Trophoblast cell (in vitro differentiated cells and primary cell): ENCODE measurements around the gene BRSK1.

Source experiments
- DNase-seq, 2 donors: peaks; one replicate each; pipeline ENCODE4 v3.0.0-alpha.2; 2016
- H2AFZ ChIP-seq: 2 replicates; pipeline ENCODE4 v1.6.1; 2013; ENCODE audit warnings: low read length, moderate library complexity, mild to moderate bottlenecking; ENCODE audit not compliant: insufficient read depth, poor library complexity
- H2AK5ac ChIP-seq: 2 replicates; pipeline ENCODE4 v1.6.1; 2013; ENCODE audit warnings: mild to moderate bottlenecking, low read length
- H2BK120ac ChIP-seq: 2 replicates; pipeline ENCODE4 v1.6.1; 2013; ENCODE audit warnings: low read length, mild to moderate bottlenecking, moderate library complexity; ENCODE audit not compliant: insufficient read depth, poor library complexity
- H2BK12ac ChIP-seq: 2 replicates; pipeline ENCODE4 v1.6.1; 2013; ENCODE audit warnings: mild to moderate bottlenecking, low read length, moderate library complexity
- H2BK5ac ChIP-seq: 2 replicates; pipeline ENCODE4 v1.6.1; 2013; ENCODE audit warnings: low read length, low read depth, moderate library complexity, mild to moderate bottlenecking; ENCODE audit not compliant: poor library complexity
- H3K14ac ChIP-seq: 2 replicates; pipeline ENCODE4 v1.6.1; 2013; ENCODE audit warnings: mild to moderate bottlenecking, low read length
- H3K18ac ChIP-seq: 2 replicates; pipeline ENCODE4 v1.6.1; 2013; ENCODE audit warnings: mild to moderate bottlenecking, low read length
- H3K23ac ChIP-seq: 2 replicates; pipeline ENCODE4 v1.6.1; 2013; ENCODE audit warnings: low read length
- H3K27ac ChIP-seq: 2 replicates; pipeline ENCODE4 v1.5.1; 2013; ENCODE audit warnings: low read depth, mild to moderate bottlenecking, inconsistent platforms, low read length, moderate library complexity
- H3K27me3 ChIP-seq: 2 replicates; pipeline ENCODE4 v1.6.1; 2013; ENCODE audit warnings: inconsistent platforms, mild to moderate bottlenecking, low read length, moderate library complexity; ENCODE audit not compliant: insufficient read depth
- H3K36me3 ChIP-seq, 2 experiments: 1 replicate in 1 of 2; 2 replicates in 1 of 2; pipeline ENCODE4 v1.6.1; 2013; ENCODE audit warnings: low read length in 2 of 2, mild to moderate bottlenecking in 2 of 2, moderate library complexity in 1 of 2; ENCODE audit not compliant: insufficient read depth in 2 of 2, control insufficient read depth in 1 of 2
- H3K4ac ChIP-seq: 2 replicates; pipeline ENCODE4 v1.6.1; 2013; ENCODE audit warnings: low read depth, mild to moderate bottlenecking, low read length, moderate library complexity
- H3K4me1 ChIP-seq, 2 experiments: 1 replicate in 1 of 2; 2 replicates in 1 of 2; pipeline ENCODE4 v1.6.1; 2013; ENCODE audit warnings: low read length in 2 of 2, mild to moderate bottlenecking in 2 of 2, moderate library complexity in 1 of 2; ENCODE audit not compliant: insufficient read depth in 2 of 2, control insufficient read depth in 1 of 2
- H3K4me2 ChIP-seq: 2 replicates; pipeline ENCODE4 v1.6.1; 2013; ENCODE audit warnings: inconsistent platforms, mild to moderate bottlenecking, low read length, moderate library complexity
- H3K4me3 ChIP-seq: 2 replicates; pipeline ENCODE4 v1.5.1; 2013; ENCODE audit warnings: mild to moderate bottlenecking, low read depth, low read length, inconsistent platforms
- H3K79me1 ChIP-seq: one replicate; pipeline ENCODE4 v1.6.1; 2013; ENCODE audit warnings: low read length
- H3K79me2 ChIP-seq: 2 replicates; pipeline ENCODE4 v1.6.1; 2013; ENCODE audit warnings: low read length, mild to moderate bottlenecking; ENCODE audit not compliant: control insufficient read depth, insufficient read depth, poor library complexity
- H3K9ac ChIP-seq: 2 replicates; pipeline ENCODE4 v1.6.1; 2013; ENCODE audit warnings: mild to moderate bottlenecking, low read length
- H3K9me3 ChIP-seq: 2 replicates; pipeline ENCODE4 v1.6.1; 2013; ENCODE audit warnings: low read depth, mild to moderate bottlenecking, control low read depth, inconsistent platforms, low read length; ENCODE audit not compliant: insufficient read depth
- H4K12ac ChIP-seq: 2 replicates; pipeline ENCODE4 v1.6.1; 2013; ENCODE audit warnings: low read depth, mild to moderate bottlenecking, low read length, moderate library complexity
- H4K8ac ChIP-seq: 2 replicates; pipeline ENCODE4 v1.6.1; 2013; ENCODE audit warnings: low read depth, mild to moderate bottlenecking, low read length, moderate library complexity
- H4K91ac ChIP-seq: one replicate; pipeline ENCODE4 v1.6.1; 2013; ENCODE audit warnings: low read depth, mild to moderate bottlenecking, low read length, moderate library complexity
- WGBS: extraction: QIAGEN DNeasy Blood & Tissue Kit; methylation state at CpG from one replicate; pipeline ENCODE4 v1.1.7; 2013; ENCODE audit warnings: missing lambda C conversion rate; ENCODE audit not compliant: insufficient read length, insufficient coverage; ENCODE audit errors: extremely low coverage; 5-methylcytosine and 5-hydroxymethylcytosine counted together

BRSK1 gene

DNA sequence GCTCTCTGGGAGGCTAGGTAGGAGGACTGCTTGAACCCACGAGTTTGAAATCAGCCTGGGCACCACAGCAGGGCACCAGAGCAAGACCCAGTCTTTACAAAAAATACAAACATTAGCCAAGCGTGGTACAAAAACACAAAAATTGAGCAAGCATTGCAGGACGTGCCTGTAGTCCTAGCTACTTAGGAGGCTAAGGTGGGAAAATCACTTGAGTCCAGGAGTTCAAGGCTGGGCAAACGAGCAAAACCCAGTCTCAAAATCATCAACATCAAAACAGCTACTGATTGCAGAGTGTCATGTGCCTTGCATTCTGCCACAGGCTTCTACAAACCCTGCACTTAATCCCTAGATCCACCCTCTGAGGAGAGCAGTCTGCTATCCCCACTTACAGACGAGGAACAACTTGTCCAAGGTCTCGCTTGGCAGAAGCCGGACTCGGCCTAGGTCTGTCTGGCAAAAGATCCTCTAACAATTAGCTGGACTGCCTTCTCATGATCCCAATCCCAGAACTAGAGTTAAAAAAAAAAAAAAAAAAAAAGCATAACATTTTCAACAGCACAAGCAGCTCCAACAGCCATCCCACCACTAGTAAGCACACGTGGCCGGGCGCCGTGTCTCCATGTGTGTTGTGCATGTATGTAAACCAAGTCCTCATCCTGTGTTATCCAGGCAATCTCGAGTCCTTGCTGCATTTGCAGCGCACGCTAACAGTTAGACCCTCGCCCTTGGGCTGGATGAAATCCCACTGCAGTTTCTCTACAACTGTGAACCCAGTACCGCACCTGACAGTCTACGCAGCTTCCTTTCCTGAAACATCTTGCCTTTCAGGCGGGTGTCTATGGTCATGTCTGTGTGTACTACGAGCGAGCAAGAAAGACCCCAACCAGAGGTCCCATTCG lies 27.0 kb upstream of the BRSK1 start:
- Histone ChIP-seq H2AFZ (no peak overlapping the region), H3K4me3 (no peak overlapping the region), H3K79me1 (peaks cover 13% of the 10 kb centered on the region), H2BK120ac (no peak overlapping the region), H4K8ac (no peak overlapping the region), H3K27me3 (no peaks in the 10 kb centered on the region), H3K9ac (no peak overlapping the region), H3K23ac (no peak overlapping the region), H3K36me3 (peaks cover 0 to 4% of the 10 kb centered on the region in 2 experiments), H2BK5ac (no peak overlapping the region), H3K9me3 (no peaks in the 10 kb centered on the region), H3K27ac (no peak overlapping the region), H3K14ac (no peak overlapping the region), H4K91ac (no peak overlapping the region), H3K4me2 (peak overlapping the region; percentile 92), H2BK12ac (no peak overlapping the region), H2AK5ac (no peak overlapping the region), H3K79me2 (peaks cover 33% of the 10 kb centered on the region), H3K4ac (peak overlapping the region; percentile 97), H4K12ac (no peak overlapping the region), H3K18ac (no peak overlapping the region), H3K4me1 (peaks cover 16 to 27% of the 10 kb centered on the region in 2 experiments)
- no peak for DNase-seq
- WGBS = no CpG with 5 or more reads among the region's 22 CpGs

GRCh38 chr19:55257461-55258420 lies 26.1 kb upstream of the BRSK1 start:
- peak in 1 of 2 donors; percentile 4 for DNase-seq
- H4K91ac ChIP-seq = no peak overlapping the region
- no peak overlapping the region for H3K27ac ChIP-seq
- no peak overlapping the region for H3K23ac ChIP-seq
- peak overlapping the region; percentile 15 for H2BK120ac ChIP-seq
- H3K18ac ChIP-seq = peak overlapping the region; percentile 8
- no peaks in the 10 kb centered on the region for H3K9me3 ChIP-seq
- H3K4ac ChIP-seq = peak overlapping the region; percentile 97
- H4K8ac ChIP-seq = no peak overlapping the region
- peak overlapping the region; percentile 92 for H3K9ac ChIP-seq
- H2BK12ac ChIP-seq = no peak overlapping the region
- H2BK5ac ChIP-seq = no peak overlapping the region
- H3K4me2 ChIP-seq = peak overlapping the region; percentile 92
- peaks cover 33% of the 10 kb centered on the region for H3K79me2 ChIP-seq
- H3K36me3 ChIP-seq = peaks cover 0 to 7% of the 10 kb centered on the region in 2 experiments
- H3K27me3 ChIP-seq = no peaks in the 10 kb centered on the region
- peaks cover 16 to 26% of the 10 kb centered on the region in 2 experiments for H3K4me1 ChIP-seq
- WGBS = no CpG with 5 or more reads among the region's 51 CpGs
- H3K79me1 ChIP-seq = peaks cover 13% of the 10 kb centered on the region
- peak overlapping the region; percentile 86 for H3K4me3 ChIP-seq
- H3K14ac ChIP-seq = peak overlapping the region; percentile 51
- H4K12ac ChIP-seq = no peak overlapping the region
- peak overlapping the region; percentile 5 for H2AK5ac ChIP-seq
- H2AFZ ChIP-seq = no peak overlapping the region

DNA sequence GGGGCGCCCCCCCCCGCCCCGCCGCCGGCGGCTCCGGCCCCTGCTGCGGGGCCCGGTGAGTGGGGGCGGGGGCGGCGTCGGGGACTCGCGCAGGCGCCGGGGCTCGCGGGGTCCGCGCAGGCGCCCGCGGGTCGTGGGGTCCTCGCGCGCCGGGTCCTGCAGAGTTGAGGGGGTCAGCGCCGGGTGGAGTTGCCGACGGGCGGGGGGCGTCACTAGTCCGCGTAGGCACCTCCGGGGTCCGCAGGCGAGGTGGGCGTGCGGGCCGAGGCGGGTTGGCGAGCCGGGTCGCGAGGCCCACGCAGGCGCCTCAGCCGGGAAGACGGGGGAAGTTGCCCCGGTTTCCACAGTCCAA lies 25.3 kb upstream of the BRSK1 start:
- WGBS = no CpG with 5 or more reads among the region's 53 CpGs
- H3K4me2 ChIP-seq = peak overlapping the region; percentile 92
- DNase-seq = no peak
- peak overlapping the region; percentile 87 for H3K9ac ChIP-seq
- H3K9me3 ChIP-seq = no peaks in the 10 kb centered on the region
- H3K27ac ChIP-seq = peak overlapping the region; percentile 37
- peak overlapping the region; percentile 71 for H2BK120ac ChIP-seq
- H3K4me3 ChIP-seq = peak overlapping the region; percentile 86
- peak overlapping the region; percentile 93 for H3K14ac ChIP-seq
- H4K12ac ChIP-seq = peak overlapping the region; percentile 92
- H3K79me1 ChIP-seq = peaks cover 13% of the 10 kb centered on the region
- H3K79me2 ChIP-seq = peaks cover 33% of the 10 kb centered on the region
- H2AFZ ChIP-seq = peak overlapping the region; percentile 99
- peak overlapping the region; percentile 85 for H4K91ac ChIP-seq
- peak overlapping the region; percentile 92 for H2AK5ac ChIP-seq
- H3K27me3 ChIP-seq = no peaks in the 10 kb centered on the region
- no peak overlapping the region for H3K23ac ChIP-seq
- peaks cover 16 to 26% of the 10 kb centered on the region in 2 experiments for H3K4me1 ChIP-seq
- H2BK12ac ChIP-seq = no peak overlapping the region
- peak overlapping the region; percentile 91 for H3K4ac ChIP-seq
- peak overlapping the region; percentile 77 for H2BK5ac ChIP-seq
- H3K36me3 ChIP-seq = peaks cover 0 to 7% of the 10 kb centered on the region in 2 experiments
- H3K18ac ChIP-seq = peak overlapping the region; percentile 84
- H4K8ac ChIP-seq = peak overlapping the region; percentile 97

- Histone ChIP-seq H4K12ac (peak within 1 kb of the TSS; percentile 92), H3K9me3 (no peaks in the 10 kb centered on the region), H2AFZ (peak within 1 kb of the TSS; percentile 99), H3K36me3 (peaks cover 0 to 4% of the 10 kb centered on the region in 2 experiments), H3K27me3 (no peaks in the 10 kb centered on the region), H3K4me2 (peak within 1 kb of the TSS; percentile 92), H2BK120ac (peak within 1 kb of the TSS; percentile 71), H2AK5ac (peak within 1 kb of the TSS; percentile 92), H3K79me1 (peaks cover 13% of the 10 kb centered on the region), H3K14ac (peak within 1 kb of the TSS; percentile 93), H4K8ac (peak within 1 kb of the TSS; percentile 97), H3K4me1 (peaks cover 16 to 26% of the 10 kb centered on the region in 2 experiments), H3K4ac (peak within 1 kb of the TSS; percentile 97), H2BK5ac (peak within 1 kb of the TSS; percentile 77), H4K91ac (peak within 1 kb of the TSS; percentile 85), H3K23ac (no peak within 1 kb of the TSS), H3K4me3 (peak within 1 kb of the TSS; percentile 86), H2BK12ac (no peak within 1 kb of the TSS), H3K27ac (peak within 1 kb of the TSS; percentile 85), H3K79me2 (peaks cover 33% of the 10 kb centered on the region), H3K9ac (peak within 1 kb of the TSS; percentile 92), H3K18ac (peak within 1 kb of the TSS; percentile 84)
- DNase-seq = peak; percentile 98 to 100
- no CpG with 5 or more reads among the region's 76 CpGs for WGBS
These were observed 24.8 kb upstream of the BRSK1 start, which contains the start of gene PPP6R1 for GRCh38 chr19:55258828-55259539. PPP6R1 (minus strand) TSS chr19:55259017; CDS start chr19:55247103, 11,914 bp downstream.
